Sigmoid colon (tissue), 7 donors: Measurements from ENCODE around the gene STPG3. TPM values are rescaled to one million over a fixed set of nuclear protein-coding genes. Genes with fewer than 3 reads are reported as not detected.
"Not testable (repeated sequence)": the region's sequence is repeated elsewhere in the genome, so short reads cannot be mapped to it uniquely, and the experiment has no call there.

Experiments used
- DNase-seq: peaks from one replicate; pipeline ENCODE4 v3.0.0-alpha.2; 2019
- H3K27ac ChIP-seq, 4 donors: fragments of 200-600 bp; sonication (generic); one replicate each; pipeline ENCODE4 v1.5.1; 2016 to 2019; ENCODE audit warnings: mild to moderate bottlenecking in 1 of 4
- H3K27me3 ChIP-seq, 3 donors: fragments of 200-600 bp; sonication (generic); one replicate each; pipeline ENCODE4 v1.5.1; 2019; ENCODE audit warnings: mild to moderate bottlenecking in 1 of 3
- H3K36me3 ChIP-seq, 4 donors: fragments of 200-600 bp; sonication (generic); one replicate each; pipeline ENCODE4 v1.5.1; 2016 to 2019
- H3K4me1 ChIP-seq, 4 donors: fragments of 200-600 bp; sonication (generic); one replicate each; pipeline ENCODE4 v1.5.1; 2017 to 2019
- H3K4me3 ChIP-seq, 4 donors: fragments of 200-600 bp; sonication (generic); one replicate each; pipeline ENCODE4 v1.5.1; 2017 to 2019; ENCODE audit warnings: mild to moderate bottlenecking in 2 of 4, moderate library complexity in 1 of 4
- H3K9me3 ChIP-seq, 4 donors: fragments of 200-600 bp in 3 of 4; sonication (generic) in 3 of 4; one replicate each; pipeline versions ENCODE4 v1.5.1 to v1.6.1; 2013 to 2019
- EP300 ChIP-seq, 4 donors: sonication (generic); formaldehyde crosslinking; IDR thresholded peaks; one replicate each; pipeline ENCODE4 v1.6.1; 2017; ENCODE audit warnings: antibody characterized with exemption in 4 of 4
- POLR2A ChIP-seq, 2 donors: fragments of 450-650 bp; IDR thresholded peaks; one replicate each; pipeline ENCODE4 v1.6.1; 2016; ENCODE audit warnings: antibody characterized with exemption in 2 of 2, mild to moderate bottlenecking in 2 of 2, moderate library complexity in 2 of 2
- POLR2AphosphoS5 ChIP-seq, 4 donors: sonication (generic); formaldehyde crosslinking; IDR thresholded peaks; one replicate each; pipeline ENCODE4 v1.6.1; 2017; ENCODE audit warnings: antibody characterized with exemption in 4 of 4
- WGBS, 2 donors: extraction: QIAGEN DNeasy Blood & Tissue Kit; methylation state at CpG; one replicate each; pipeline ENCODE4 v1.1.7; 2013; 5-methylcytosine and 5-hydroxymethylcytosine counted together
- intact Hi-C: fragments of 100-400 bp; cut with DNase I; formaldehyde crosslinking; loops from one replicate; pipeline ENCODE4 v1.15.1; 2023
- polyA plus RNA-seq, 3 donors: library from polyadenylated mRNA; stranded (reverse); fragments of 200-250 nt; gene quantifications; one replicate each; pipeline ENCODE4 v1.2.3, GENCODE V29; 2013
- total RNA-seq, 4 donors: library from RNA; depleted of rRNA; stranded (reverse); fragments of >200 nt; gene quantifications; one replicate each; pipeline ENCODE4 v1.1.0, GENCODE V29; 2016
- TF ChIP-seq, protein P1 (sequence below), 4 experiments: fragments of 450-650 bp in 3 of 4; fragments of 200-600 bp in 1 of 4; IDR thresholded peaks; one replicate each; pipeline ENCODE4 v1.5.1; 2016 to 2019; ENCODE audit warnings: antibody characterized with exemption in 4 of 4, mild to moderate bottlenecking in 3 of 4, moderate library complexity in 2 of 4
- donor health status: healthy with polysubstance abuse.
- donor health status: Bipolar disorder and iron deficiency.
- donor health status: healthy.

STPG3 gene
- total and polyA plus RNA-seq, 7 donors, result not detected

DNA sequence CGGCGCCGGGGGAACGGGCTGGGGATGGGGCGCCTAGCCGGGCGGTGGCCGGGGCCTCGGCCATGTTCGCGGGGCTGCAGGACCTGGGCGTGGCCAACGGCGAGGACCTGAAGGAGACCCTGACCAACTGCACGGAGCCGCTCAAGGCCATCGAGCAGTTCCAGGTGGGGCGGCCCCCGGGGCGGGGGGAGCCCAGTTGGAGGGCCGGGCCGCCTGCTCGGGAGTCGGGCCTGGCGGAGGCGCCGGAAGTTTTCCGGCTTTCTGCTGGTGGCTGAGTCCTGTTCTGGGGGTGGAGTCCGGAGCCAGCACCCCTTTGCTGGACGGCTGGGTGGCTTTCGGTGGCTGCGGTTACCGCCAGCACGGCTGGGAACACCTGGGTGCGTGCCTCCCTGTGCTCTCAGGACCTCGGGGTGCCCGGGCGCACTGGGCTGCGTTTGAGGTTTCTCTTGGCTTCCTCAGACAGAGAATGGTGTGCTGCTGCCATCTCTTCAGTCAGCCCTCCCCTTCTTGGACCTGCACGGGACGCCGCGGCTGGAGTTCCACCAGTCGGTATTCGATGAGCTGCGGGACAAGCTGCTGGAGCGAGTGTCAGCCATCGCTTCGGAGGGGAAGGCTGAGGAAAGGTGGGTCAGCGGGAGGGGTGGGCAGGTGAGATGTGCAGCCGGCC, 4.5 kb downstream of the STPG3 start:
- peaks cover 0 to 10% (median 6%) of the 10 kb centered on the region in 3 donors for H3K27me3 ChIP-seq
- WGBS, 2 donors, result 1 to 3% methylated on average over 51 of the region's 51 CpGs
- peak overlapping the region; percentile 81 to 95 (median 84) for H3K4me3 ChIP-seq
- DNase-seq, result no peak
- H3K36me3 ChIP-seq, result peaks cover 0 to 31% (median 12%) of the 10 kb centered on the region in 4 donors
- no peaks in the 10 kb centered on the region for H3K9me3 ChIP-seq
- no peak for TF ChIP-seq POLR2A (IDR thresholded peaks at IDR 0.05)
- TF ChIP-seq EP300 (IDR thresholded peaks at IDR 0.05), result no peak
- peak overlapping the region; percentile 83 to 88 (median 86) for H3K27ac ChIP-seq
- H3K4me1 ChIP-seq, result peaks cover 0 to 27% (median 26%) of the 10 kb centered on the region in 4 donors
- intact Hi-C loops, result loop anchor here (2.0 kb wide), 1 partner anchor 15 kb away; the partner anchor contains the start of gene TUBB4B

DNA sequence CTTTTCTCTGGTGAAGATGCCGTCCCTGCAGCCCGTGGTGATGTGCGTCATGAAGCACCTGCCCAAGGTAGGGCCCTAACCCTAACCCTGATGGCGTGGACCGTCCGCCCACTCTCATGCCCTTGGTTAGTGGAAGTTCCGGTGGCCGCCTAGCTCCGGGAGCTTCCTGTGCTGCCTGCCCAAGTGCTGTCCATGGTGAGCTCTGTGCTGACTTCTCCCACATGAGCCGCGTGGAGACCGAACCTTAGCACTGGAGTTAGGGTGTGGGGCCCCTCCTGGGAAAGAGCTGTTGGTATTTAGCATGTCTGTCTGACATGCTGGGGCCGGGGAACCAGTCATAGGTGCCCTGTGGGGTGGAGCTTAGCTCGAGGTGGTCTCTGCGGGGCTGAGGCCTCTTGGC, 5.3 kb downstream of the STPG3 start:
- intact Hi-C loops, result no loop called here
- TF ChIP-seq POLR2A (IDR thresholded peaks at IDR 0.05) (no peak), POLR2AphosphoS5 (IDR thresholded peaks at IDR 0.05) (no peak), EP300 (IDR thresholded peaks at IDR 0.05) (no peak)
- TF ChIP-seq, protein P1, sequence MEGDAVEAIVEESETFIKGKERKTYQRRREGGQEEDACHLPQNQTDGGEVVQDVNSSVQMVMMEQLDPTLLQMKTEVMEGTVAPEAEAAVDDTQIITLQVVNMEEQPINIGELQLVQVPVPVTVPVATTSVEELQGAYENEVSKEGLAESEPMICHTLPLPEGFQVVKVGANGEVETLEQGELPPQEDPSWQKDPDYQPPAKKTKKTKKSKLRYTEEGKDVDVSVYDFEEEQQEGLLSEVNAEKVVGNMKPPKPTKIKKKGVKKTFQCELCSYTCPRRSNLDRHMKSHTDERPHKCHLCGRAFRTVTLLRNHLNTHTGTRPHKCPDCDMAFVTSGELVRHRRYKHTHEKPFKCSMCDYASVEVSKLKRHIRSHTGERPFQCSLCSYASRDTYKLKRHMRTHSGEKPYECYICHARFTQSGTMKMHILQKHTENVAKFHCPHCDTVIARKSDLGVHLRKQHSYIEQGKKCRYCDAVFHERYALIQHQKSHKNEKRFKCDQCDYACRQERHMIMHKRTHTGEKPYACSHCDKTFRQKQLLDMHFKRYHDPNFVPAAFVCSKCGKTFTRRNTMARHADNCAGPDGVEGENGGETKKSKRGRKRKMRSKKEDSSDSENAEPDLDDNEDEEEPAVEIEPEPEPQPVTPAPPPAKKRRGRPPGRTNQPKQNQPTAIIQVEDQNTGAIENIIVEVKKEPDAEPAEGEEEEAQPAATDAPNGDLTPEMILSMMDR (IDR thresholded peaks at IDR 0.05), result no peak
- no peak for DNase-seq
- H3K9me3 ChIP-seq, result no peaks in the 10 kb centered on the region
- peaks cover 0 to 31% (median 12%) of the 10 kb centered on the region in 4 donors for H3K36me3 ChIP-seq
- peak overlapping the region in 3 of 4 donors; percentile 81 to 87 (median 82) for H3K4me3 ChIP-seq
- H3K27ac ChIP-seq, result no peak overlapping the region
- WGBS, 2 donors, result 81 to 87% methylated on average over 15 of the region's 15 CpGs
- peaks cover 0 to 27% (median 26%) of the 10 kb centered on the region in 4 donors for H3K4me1 ChIP-seq
- H3K27me3 ChIP-seq, result peaks cover 0 to 6% (median 1%) of the 10 kb centered on the region in 3 donors

DNA sequence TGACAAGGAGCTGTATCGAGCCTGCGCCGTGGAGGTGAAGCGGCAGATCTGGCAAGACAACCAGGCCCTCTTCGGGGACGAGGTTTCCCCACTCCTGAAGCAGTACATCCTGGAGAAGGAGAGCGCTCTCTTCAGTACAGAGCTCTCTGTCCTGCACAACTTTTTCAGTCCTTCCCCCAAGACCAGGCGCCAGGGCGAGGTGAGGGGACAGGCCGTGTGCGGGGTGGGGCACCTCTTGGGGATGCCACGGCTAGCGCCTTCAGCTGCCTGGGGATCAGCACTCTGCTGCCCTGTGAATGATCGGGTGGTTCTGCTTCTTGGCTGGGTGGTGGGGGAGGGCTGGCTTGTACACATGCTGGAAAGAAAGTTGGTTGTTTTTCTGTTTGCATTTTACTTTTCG, 5.8 kb downstream of the STPG3 start:
- DNase-seq, result no peak
- no peak overlapping the region for H3K27ac ChIP-seq
- intact Hi-C loops, result no loop called here
- H3K36me3 ChIP-seq, result peaks cover 0 to 31% (median 12%) of the 10 kb centered on the region in 4 donors
- H3K9me3 ChIP-seq, result no peaks in the 10 kb centered on the region
- 89 to 94% methylated on average over 15 of the region's 15 CpGs for WGBS, 2 donors
- H3K4me1 ChIP-seq, result peaks cover 0 to 27% (median 26%) of the 10 kb centered on the region in 4 donors
- H3K4me3 ChIP-seq, result no peak overlapping the region
- peaks cover 0 to under 1% (median 0%) of the 10 kb centered on the region in 3 donors for H3K27me3 ChIP-seq
- TF ChIP-seq POLR2A (IDR thresholded peaks at IDR 0.05), result no peak
- TF ChIP-seq, protein P1 (IDR thresholded peaks at IDR 0.05), result no peak
- TF ChIP-seq POLR2AphosphoS5 (IDR thresholded peaks at IDR 0.05), result no peak
- no peak for TF ChIP-seq EP300 (IDR thresholded peaks at IDR 0.05)

DNA sequence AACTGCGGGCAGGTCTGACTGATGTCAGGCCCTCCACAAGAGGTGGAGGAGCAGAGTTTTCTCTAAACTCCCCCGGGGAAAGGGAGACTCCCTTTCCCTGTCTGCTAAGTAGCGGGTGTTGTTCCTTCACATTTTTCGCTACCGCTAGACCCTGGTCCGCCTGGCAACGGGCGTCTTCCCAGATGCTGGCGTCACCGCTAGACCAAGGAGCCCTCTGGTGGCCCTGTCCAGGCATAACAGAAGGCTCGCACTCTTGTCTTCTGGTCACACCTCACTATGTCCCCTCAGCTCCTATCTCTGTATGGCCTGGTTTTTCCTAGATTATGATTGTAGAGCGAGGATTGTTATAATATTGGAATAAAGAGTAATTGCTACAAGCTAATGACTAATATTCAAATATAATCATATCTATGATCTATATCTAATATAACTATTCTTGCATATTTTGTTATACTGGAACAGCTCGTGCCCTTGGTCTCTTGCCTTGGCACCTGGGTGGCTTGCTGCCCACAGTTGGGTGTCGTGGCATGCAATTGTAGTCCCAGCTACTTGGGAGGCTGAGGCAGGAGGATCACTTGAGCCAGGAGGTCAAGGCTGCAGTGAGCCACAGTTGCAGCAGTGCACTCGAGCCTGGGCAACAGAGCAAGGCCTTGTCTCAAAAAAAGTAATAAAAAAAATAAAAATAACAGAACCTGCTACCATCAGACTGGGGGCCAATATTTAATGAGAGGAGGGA, 11.3 kb downstream of the STPG3 start:
- H3K27ac ChIP-seq, DNase-seq, H3K9me3 ChIP-seq, intact Hi-C loops, H3K4me3 ChIP-seq, H3K4me1 ChIP-seq, H3K27me3 ChIP-seq: not testable (repeated sequence)
- peaks cover 9 to 63% (median 41%) of the 10 kb centered on the region in 4 donors for H3K36me3 ChIP-seq
- TF ChIP-seq, protein P1 (IDR thresholded peaks at IDR 0.05), result peak in 3 of 4 experiments; percentile 35 to 51 (median 36)
- WGBS, 2 donors, result 35 to 49% methylated on average over 15 of the region's 15 CpGs

DNA sequence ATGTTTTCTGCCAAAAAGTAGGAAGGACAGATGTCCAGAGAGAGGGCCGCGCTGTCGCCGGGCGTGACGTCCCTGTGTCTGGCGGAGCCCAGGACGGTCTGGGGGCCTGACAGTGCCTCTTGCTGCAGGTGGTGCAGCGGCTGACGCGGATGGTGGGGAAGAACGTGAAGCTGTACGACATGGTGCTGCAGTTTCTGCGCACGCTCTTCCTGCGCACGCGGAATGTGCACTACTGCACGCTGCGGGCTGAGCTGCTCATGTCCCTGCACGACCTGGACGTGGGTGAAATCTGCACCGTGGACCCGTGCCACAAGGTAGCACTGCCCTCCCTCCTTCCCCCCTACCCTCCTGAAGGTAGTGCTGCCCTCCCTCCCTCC, 11.8 kb downstream of the STPG3 start:
- Histone ChIP-seq H3K27ac (no peak overlapping the region), H3K27me3 (no peaks in the 10 kb centered on the region), H3K36me3 (peaks cover 9 to 64% (median 41%) of the 10 kb centered on the region in 4 donors), H3K4me3 (no peak overlapping the region), H3K9me3 (no peaks in the 10 kb centered on the region), H3K4me1 (no peaks in the 10 kb centered on the region)
- WGBS, 2 donors, result 93 to 94% methylated on average over 24 of the region's 24 CpGs
- intact Hi-C loops, result no loop called here
- DNase-seq, result no peak
- TF ChIP-seq POLR2A (IDR thresholded peaks at IDR 0.05) (no peak), POLR2AphosphoS5 (IDR thresholded peaks at IDR 0.05) (no peak), EP300 (IDR thresholded peaks at IDR 0.05) (no peak)
- TF ChIP-seq, protein P1 (IDR thresholded peaks at IDR 0.05), result no peak
